ENCODE measurements around the gene GATAD2B.

DNA sequence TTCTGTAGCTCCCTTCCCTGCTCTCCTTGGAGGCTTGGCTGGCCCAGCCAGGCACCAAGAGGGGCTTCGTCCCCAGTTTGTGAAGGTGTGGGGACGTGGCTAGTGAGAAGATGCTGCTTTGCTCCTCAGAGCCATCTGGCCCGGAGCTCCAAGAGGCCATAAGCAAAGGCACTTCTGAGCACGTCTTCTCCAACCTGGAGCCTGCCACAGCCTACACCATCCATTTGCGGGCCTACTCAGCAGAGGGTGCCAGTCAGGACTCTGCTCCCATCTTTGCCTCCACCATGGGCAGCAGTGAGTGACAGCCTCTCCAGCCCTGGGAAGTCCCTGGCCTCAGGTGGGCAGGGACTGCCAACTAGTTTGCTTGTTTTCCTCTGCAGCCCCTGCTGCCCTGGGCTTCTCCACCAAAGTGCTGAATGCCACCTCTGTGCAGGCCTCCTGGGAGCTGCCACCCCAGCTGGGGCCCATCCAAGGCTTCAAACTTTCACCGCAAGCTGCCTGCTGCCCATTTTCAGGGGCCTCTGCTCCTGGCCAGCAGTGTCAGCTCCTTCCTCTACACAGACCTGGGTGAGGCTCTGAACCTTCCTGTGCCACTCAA, 121.6 kb downstream of the GATAD2B start:
- TF ChIP-seq EZH2phosphoT487 (IDR thresholded peaks at IDR 0.05; ENCODE audit: borderline replicate concordance): no peak
- TF ChIP-seq, protein P1, sequence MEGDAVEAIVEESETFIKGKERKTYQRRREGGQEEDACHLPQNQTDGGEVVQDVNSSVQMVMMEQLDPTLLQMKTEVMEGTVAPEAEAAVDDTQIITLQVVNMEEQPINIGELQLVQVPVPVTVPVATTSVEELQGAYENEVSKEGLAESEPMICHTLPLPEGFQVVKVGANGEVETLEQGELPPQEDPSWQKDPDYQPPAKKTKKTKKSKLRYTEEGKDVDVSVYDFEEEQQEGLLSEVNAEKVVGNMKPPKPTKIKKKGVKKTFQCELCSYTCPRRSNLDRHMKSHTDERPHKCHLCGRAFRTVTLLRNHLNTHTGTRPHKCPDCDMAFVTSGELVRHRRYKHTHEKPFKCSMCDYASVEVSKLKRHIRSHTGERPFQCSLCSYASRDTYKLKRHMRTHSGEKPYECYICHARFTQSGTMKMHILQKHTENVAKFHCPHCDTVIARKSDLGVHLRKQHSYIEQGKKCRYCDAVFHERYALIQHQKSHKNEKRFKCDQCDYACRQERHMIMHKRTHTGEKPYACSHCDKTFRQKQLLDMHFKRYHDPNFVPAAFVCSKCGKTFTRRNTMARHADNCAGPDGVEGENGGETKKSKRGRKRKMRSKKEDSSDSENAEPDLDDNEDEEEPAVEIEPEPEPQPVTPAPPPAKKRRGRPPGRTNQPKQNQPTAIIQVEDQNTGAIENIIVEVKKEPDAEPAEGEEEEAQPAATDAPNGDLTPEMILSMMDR (conservative IDR thresholded peaks at IDR 0.05; ENCODE audit: low read length): no peak

Data from Loucy (cell line).